K562 (cell line): ENCODE results near the gene SCLT1. TPM values are rescaled to one million over a fixed set of nuclear protein-coding genes. Genes with fewer than 3 reads are reported as not detected.

ENCODE experiments used
- ATAC-seq: fragments of 200-7000 bp; cut with Tn5 transposase; 3 replicates; pipeline ENCODE4 v1.9.1; 2020; ENCODE audit warnings: moderate library complexity
- BruUV-seq: library from RNA; stranded (reverse); fragments of 400-500 nt; replicated peaks from 2 replicates; lab custom pipeline; 2021; lab: Mats Ljungman, UMichigan
- CTCF ChIA-PET: fragments of 300-600 bp; formaldehyde crosslinking; extraction: SDS; loops from one replicate; lab custom pipeline; 2021; ENCODE audit warnings: low intra/inter-chr PET ratio; lab: Yijun Ruan, JAX
- POLR2A ChIA-PET: fragments of 300-600, 350-650 bp; sonication (Branson Sonifier 250); formaldehyde crosslinking; extraction: SDS; loops from one replicate; lab custom pipeline; 2021; ENCODE audit warnings: antibody characterized with exemption, inconsistent platforms; lab: Yijun Ruan, JAX
- DNase-seq, 4 experiments: peaks; one replicate each; pipeline versions ENCODE4 v3.0.0 to v3.0.0-alpha.2; 2011 to 2018; ENCODE audit warnings: low spot score in 3 of 4, mixed read lengths in 3 of 4; ENCODE audit errors: extremely low read depth in 1 of 4
- FAIRE-seq: peaks from 2 replicates; lab custom pipeline; 2011; peaks lifted over from hg19 to GRCh38; lab: Jason Lieb, UNC
- H2AFZ ChIP-seq: 2 replicates; pipeline ENCODE4 v1.6.0; 2011; ENCODE audit warnings: low read depth, low read length, control low read depth, inconsistent platforms
- H3K27ac ChIP-seq: fragments of 200-600 bp; 3 replicates; pipeline ENCODE4 v1.8.0; 2011; ENCODE audit warnings: low read depth, mild to moderate bottlenecking, control low read depth, inconsistent platforms, low read length, moderate library complexity, mixed read lengths; ENCODE audit errors: extremely low read depth
- H3K27me3 ChIP-seq, 2 experiments: fragments of 300-600 bp in 1 of 2; 2 replicates in 1 of 2; 3 replicates in 1 of 2; pipeline versions ENCODE4 v1.6.0 to v1.8.0; 2011; ENCODE audit warnings: inconsistent platforms in 2 of 2, low read length in 2 of 2, mild to moderate bottlenecking in 1 of 2, mixed read lengths in 1 of 2, moderate library complexity in 1 of 2; ENCODE audit not compliant: control insufficient read depth in 2 of 2, insufficient read depth in 2 of 2
- H3K36me3 ChIP-seq: fragments of 300-600 bp; 3 replicates; pipeline ENCODE4 v1.8.0; 2011; ENCODE audit warnings: mild to moderate bottlenecking, low read length, inconsistent platforms; ENCODE audit not compliant: control insufficient read depth, insufficient read depth
- H3K4me1 ChIP-seq, 2 experiments: fragments of 200-600 bp in 1 of 2; replicated peaks in 1 of 2; 2 replicates in 1 of 2; 3 replicates in 1 of 2; pipeline versions ENCODE4 v1.5.1 to v1.8.0; 2011; ENCODE audit warnings: inconsistent platforms in 2 of 2, low read length in 2 of 2, mild to moderate bottlenecking in 1 of 2, mixed read lengths in 1 of 2, moderate library complexity in 1 of 2; ENCODE audit not compliant: control insufficient read depth in 2 of 2, insufficient read depth in 2 of 2
- H3K4me2 ChIP-seq: 2 replicates; pipeline ENCODE4 v1.6.1; 2011; ENCODE audit warnings: low read length, control low read depth, inconsistent platforms, mixed read lengths; ENCODE audit not compliant: insufficient read depth
- H3K4me3 ChIP-seq: fragments of 200-600 bp; sonication (generic), shearing (Covaris generic); 2 replicates; pipeline ENCODE4 v1.5.1; 2016; ENCODE audit warnings: control low read depth, inconsistent platforms
- H3K79me2 ChIP-seq: fragments of 200-600 bp; 3 replicates; pipeline ENCODE4 v1.8.0; 2011; ENCODE audit warnings: low read length, inconsistent platforms; ENCODE audit not compliant: control insufficient read depth, insufficient read depth
- H3K9ac ChIP-seq, 2 experiments: 2 replicates each; pipeline versions ENCODE4 v1.6.0 to v1.6.1; 2011; ENCODE audit warnings: low read depth in 2 of 2, low read length in 2 of 2, control low read depth in 1 of 2, inconsistent platforms in 1 of 2, mild to moderate bottlenecking in 1 of 2, mixed read lengths in 1 of 2; ENCODE audit not compliant: insufficient read depth in 1 of 2
- H3K9me1 ChIP-seq: one replicate; pipeline ENCODE4 v1.6.0; 2011; ENCODE audit warnings: inconsistent platforms, mild to moderate bottlenecking, low read length, moderate library complexity; ENCODE audit not compliant: control insufficient read depth, insufficient read depth
- H3K9me3 ChIP-seq: replicated peaks from 2 replicates; pipeline ENCODE4 v1.5.1; 2011; ENCODE audit warnings: low read depth, low read length, inconsistent platforms; ENCODE audit not compliant: control insufficient read depth, insufficient read depth
- H4K20me1 ChIP-seq: replicated peaks from 2 replicates; pipeline ENCODE4 v1.6.1; 2011; ENCODE audit warnings: low read length, inconsistent platforms, mixed read lengths; ENCODE audit not compliant: control insufficient read depth, insufficient read depth
- EP300 ChIP-seq: IDR thresholded peaks from 2 replicates; pipeline ENCODE4 v1.6.1; 2012; ENCODE audit warnings: low read length, improper control_type of control experiment
- KHSRP ChIP-seq: fragments of 450-650 bp; IDR thresholded peaks from 2 replicates; pipeline ENCODE4 v1.6.1; 2017
- NCOR1 ChIP-seq: fragments of 450-650 bp; IDR thresholded peaks from 2 replicates; pipeline ENCODE4 v1.6.1; 2016; ENCODE audit warnings: mild to moderate bottlenecking, moderate library complexity
- NFYB ChIP-seq: IDR thresholded peaks from 2 replicates; pipeline ENCODE4 v1.6.1; 2011; ENCODE audit warnings: mild to moderate bottlenecking, moderate library complexity; ENCODE audit not compliant: insufficient read length; ENCODE audit errors: extremely low read depth
- PCBP2 ChIP-seq: fragments of 200-400 bp; formaldehyde crosslinking; IDR thresholded peaks from 2 replicates; pipeline ENCODE4 v1.6.1; 2018; ENCODE audit warnings: low read length, low read depth, mild to moderate bottlenecking, moderate library complexity; ENCODE audit not compliant: poor library complexity, severe bottlenecking
- POLR3A ChIP-seq: IDR thresholded peaks from 2 replicates; pipeline ENCODE4 v1.6.1; 2011; ENCODE audit warnings: borderline replicate concordance, mild to moderate bottlenecking, moderate library complexity; ENCODE audit not compliant: insufficient read length, insufficient read depth; ENCODE audit errors: extremely low read depth
- RFX1 ChIP-seq: fragments of 450-650 bp; IDR thresholded peaks from 2 replicates; pipeline ENCODE4 v1.6.1; 2016; ENCODE audit warnings: mild to moderate bottlenecking, moderate library complexity
- RHOXF2B ChIP-seq: fragments of 250-450 bp; sonication (Bioruptor Pico); conservative IDR thresholded peaks from 2 replicates; pipeline ENCODE4 v1.5.1; 2021
- TRIM28 ChIP-seq: fragments of 450-650 bp; IDR thresholded peaks from 2 replicates; pipeline ENCODE4 v1.6.1; 2017
- XRCC3 ChIP-seq: fragments of 450-650 bp; IDR thresholded peaks from 2 replicates; pipeline ENCODE4 v1.6.1; 2017; ENCODE audit warnings: mild to moderate bottlenecking, moderate library complexity
- ZBED1 ChIP-seq: IDR thresholded peaks from 2 replicates; pipeline ENCODE4 v1.6.1; 2014
- ZC3H4 ChIP-seq: sonication (generic); formaldehyde crosslinking; IDR thresholded peaks from 2 replicates; pipeline ENCODE4 v1.9.0; 2021; ENCODE audit warnings: missing genetic modification reagents, borderline replicate concordance
- ZKSCAN3 ChIP-seq: fragments of 250-450 bp; sonication (Bioruptor Pico); IDR thresholded peaks from 2 replicates; pipeline ENCODE4 v1.4.0; 2020
- ZNF140 ChIP-seq: fragments of 250-450 bp; sonication (Bioruptor Pico); IDR thresholded peaks from 2 replicates; pipeline ENCODE4 v1.8.0; 2021; ENCODE audit warnings: moderate library complexity, mild to moderate bottlenecking, inconsistent platforms
- ZNF212 ChIP-seq: fragments of 450-650 bp; formaldehyde crosslinking; IDR thresholded peaks from 2 replicates; pipeline ENCODE4 v1.4.0; 2020; ENCODE audit warnings: mild to moderate bottlenecking
- ZNF280A ChIP-seq: fragments of 450-650 bp; IDR thresholded peaks from 2 replicates; pipeline ENCODE4 v1.6.1; 2018; ENCODE audit warnings: mild to moderate bottlenecking, low read depth; ENCODE audit not compliant: partially characterized antibody
- ZNF395 ChIP-seq: fragments of 200-800 bp; sonication (Bioruptor generic); IDR thresholded peaks from 2 replicates; pipeline ENCODE4 v1.6.1; 2017; ENCODE audit warnings: missing genetic modification characterization, missing compliant biosample characterization
- ZNF444 ChIP-seq: fragments of 250-450 bp; sonication (Bioruptor Pico); IDR thresholded peaks from 2 replicates; pipeline ENCODE4 v1.4.0; 2020; ENCODE audit warnings: mild to moderate bottlenecking, moderate library complexity
- ZSCAN29 ChIP-seq: fragments of 450-650 bp; IDR thresholded peaks from 2 replicates; pipeline ENCODE4 v1.6.1; 2017
- WGBS: fragments of 100-300 bp; shearing (Covaris generic); methylation state at CpG from one replicate; pipeline ENCODE4 v1.1.6; 2016; ENCODE audit warnings: low coverage, mixed read lengths; ENCODE audit not compliant: insufficient coverage; ENCODE audit errors: missing lambda C conversion rate; 5-methylcytosine and 5-hydroxymethylcytosine counted together
- in situ Hi-C: fragments of 300-500 bp; cut with MboI; formaldehyde crosslinking; loops from 4 replicates; pipeline ENCODE4 v1.15.0; 2018; ENCODE audit warnings: inconsistent platforms, mixed read lengths
- intact Hi-C: fragments of 100-400 bp; cut with micrococcal nuclease; formaldehyde crosslinking; loops from 2 replicates; pipeline ENCODE4 v1.14.2; 2022
- polyA plus RNA-seq, 8 experiments: library from polyadenylated mRNA; depleted of rRNA in 4 of 8; stranded (reverse) in 5 of 8; unstranded in 3 of 8; fragments of >200 nt; fragmentation: Nextera tagmentation in 2 of 8; fragmentation: Illumina TruSeq in 1 of 8; extraction: Ambion mirVana in 2 of 8; extraction: Trizol in 1 of 8; gene quantifications; 2 replicates each; pipeline versions ENCODE4 v1.2.1 to v1.2.3, GENCODE V29; 2011 to 2014; ENCODE audit warnings: inconsistent platforms in 1 of 8, missing spikeins in 1 of 8
- total RNA-seq, 7 experiments: library from RNA; depleted of rRNA in 6 of 7; stranded (reverse); fragments of >200 nt in 6 of 7; fragmentation: Illumina TruSeq in 2 of 7; extraction: Trizol in 2 of 7; gene quantifications; 2 replicates each; pipeline versions ENCODE4 v1.2.1 to v1.2.3, GENCODE V29; 2011 to 2021; ENCODE audit warnings: low replicate concordance in 1 of 7

SCLT1 gene
- total and polyA plus RNA-seq, 9 of the 15 experiments (the other 6 are each of a cell fraction or from before 2014, with no cell fraction given), result 8.0 to 31.9 (median 24.2) TPM

GRCh38 chr4:128958194-128958593 lies 135.1 kb downstream of the SCLT1 start:
- no peak for FAIRE-seq
- Histone ChIP-seq H3K27ac (no peak overlapping the region), H4K20me1 (no peaks in the 10 kb centered on the region), H3K4me2 (no peak overlapping the region), H3K9ac (no peak overlapping the region), H3K27me3 (no peaks in the 10 kb centered on the region), H2AFZ (no peak overlapping the region), H3K36me3 (peaks cover 5% of the 10 kb centered on the region; the same call in 1 of the 3 replicates), H3K9me3 (no peaks in the 10 kb centered on the region), H3K4me3 (no peak overlapping the region), H3K9me1 (no peaks in the 10 kb centered on the region), H3K79me2 (no peaks in the 10 kb centered on the region), H3K4me1 (no peaks in the 10 kb centered on the region)
- no peak for TF ChIP-seq PCBP2
- TF ChIP-seq POLR3A, result no peak
- no peak for TF ChIP-seq RFX1
- TF ChIP-seq TRIM28, result no peak
- TF ChIP-seq ZC3H4 (CRISPR knock-in tag), result no peak
- TF ChIP-seq ZNF140, result no peak
- TF ChIP-seq EP300, result no peak
- TF ChIP-seq XRCC3, result no peak
- TF ChIP-seq NFYB, result no peak
- no peak for TF ChIP-seq RHOXF2B (CRISPR knock-in tag)
- TF ChIP-seq ZNF395 (CRISPR knock-in tag), result no peak
- no peak for TF ChIP-seq KHSRP
- no peak for TF ChIP-seq ZNF444
- TF ChIP-seq ZKSCAN3 (CRISPR knock-in tag), result no peak
- TF ChIP-seq NCOR1, result no peak
- TF ChIP-seq ZSCAN29, result no peak
- no peak for TF ChIP-seq ZBED1
- no peak for TF ChIP-seq ZNF280A
- no peak for TF ChIP-seq ZNF212
- no peak for DNase-seq
- CTCF ChIA-PET, result no interaction called here
- 86% methylated on average over 2 of the region's 2 CpGs for WGBS
- POLR2A ChIA-PET, result interaction anchor here (1.0 kb wide), 1 partner anchor 11 kb away, joined by 4 read pairs; no protein-coding TSS in a partner anchor
- BruUV-seq, result no TSS peak
- no peak for ATAC-seq
- in situ Hi-C loops (no loop called here), intact Hi-C loops (no loop called here)
